Keratinocyte (primary cell): ENCODE measurements around the gene CHD8.

Source experiments
- CTCF ChIP-seq, 3 experiments: IDR thresholded peaks in 1 of 3; conservative IDR thresholded peaks in 1 of 3; optimal IDR thresholded peaks in 1 of 3; 2 replicates in 2 of 3; 3 replicates in 1 of 3; pipeline versions ENCODE3 to v1.5.1; 2011; ENCODE audit warnings: low read length in 3 of 3, mild to moderate bottlenecking in 3 of 3, moderate library complexity in 2 of 3, control low read depth in 1 of 3, inconsistent platforms in 1 of 3; ENCODE audit not compliant: insufficient read depth in 2 of 3; ENCODE audit errors: extremely low read depth in 1 of 3
- EZH2 ChIP-seq: IDR thresholded peaks from one replicate; pipeline ENCODE4 v1.6.1; 2012; ENCODE audit warnings: inconsistent platforms, mild to moderate bottlenecking, low read length, moderate library complexity

GRCh38 chr14:21343035-21343794, 112.7 kb downstream of the CHD8 start:
- TF ChIP-seq CTCF (optimal IDR thresholded peaks at IDR 0.05 in 1 of 3, IDR thresholded peaks at IDR 0.05 in 1 of 3, conservative IDR thresholded peaks at IDR 0.05 in 1 of 3; ENCODE audit: extremely low read depth in 1 of 3, insufficient read depth in 2 of 3, low read length in 3 of 3) (no peak), EZH2 (no peak)
